SK-N-SH (cell line): ENCODE results near the gene CDS2. TPM values are rescaled to one million over a fixed set of nuclear protein-coding genes. Genes with fewer than 3 reads are reported as not detected.

Source experiments
- CTCF ChIA-PET: fragments of 300-600, 350-600 bp; formaldehyde crosslinking; extraction: SDS; loops from one replicate; lab custom pipeline; 2021; lab: Yijun Ruan, JAX
- POLR2A ChIA-PET: fragments of 350-600 bp; sonication (Branson Sonifier 250); formaldehyde crosslinking; extraction: SDS; loops from one replicate; lab custom pipeline; 2020; ENCODE audit warnings: antibody characterized with exemption, inconsistent platforms; lab: Yijun Ruan, JAX
- DNase-seq: peaks from one replicate; pipeline ENCODE4 v3.0.0; 2012
- H2AFZ ChIP-seq: fragments of 200-600 bp; sonication (generic); 2 replicates; pipeline ENCODE4 v1.8.1; 2016; ENCODE audit warnings: antibody characterized with exemption, mild to moderate bottlenecking, low read depth
- H3F3A ChIP-seq: fragments of 200-600 bp; sonication (generic); replicated peaks from 2 replicates; pipeline ENCODE3; 2016; ENCODE audit warnings: antibody characterized with exemption, mild to moderate bottlenecking; ENCODE audit not compliant: insufficient read depth
- H3K27ac ChIP-seq, 2 experiments: fragments of 200-500 bp in 1 of 2; fragments of 200-600 bp in 1 of 2; sonication (Bioruptor generic) in 1 of 2; sonication (generic), shearing (Covaris generic) in 1 of 2; 2 replicates each; pipeline versions ENCODE4 v1.5.1 to v1.6.1; 2014 to 2016; ENCODE audit warnings: low read depth in 2 of 2, inconsistent platforms in 1 of 2, low read length in 1 of 2, mild to moderate bottlenecking in 1 of 2, mixed read lengths in 1 of 2
- H3K27me3 ChIP-seq: fragments of 200-600 bp; sonication (generic), shearing (Covaris generic); 2 replicates; pipeline ENCODE4 v1.6.1; 2016; ENCODE audit warnings: mixed run types; ENCODE audit not compliant: insufficient read depth
- H3K36me3 ChIP-seq, 2 experiments: fragments of 200-500 bp in 1 of 2; fragments of 200-600 bp in 1 of 2; sonication (Bioruptor generic) in 1 of 2; sonication (generic) in 1 of 2; replicated peaks in 1 of 2; 2 replicates each; pipeline versions ENCODE3 to v1.5.1; 2014 to 2016; ENCODE audit warnings: low read length in 1 of 2, mild to moderate bottlenecking in 1 of 2; ENCODE audit not compliant: insufficient read depth in 2 of 2, control insufficient read depth in 1 of 2
- H3K4me1 ChIP-seq, 2 experiments: fragments of 200-500 bp in 1 of 2; fragments of 200-600 bp in 1 of 2; sonication (Bioruptor generic) in 1 of 2; sonication (generic), shearing (Covaris generic) in 1 of 2; 2 replicates each; pipeline versions ENCODE4 v1.5.1 to v1.6.1; 2014 to 2016; ENCODE audit warnings: low read depth in 1 of 2, low read length in 1 of 2, mixed run types in 1 of 2; ENCODE audit not compliant: insufficient read depth in 2 of 2, control insufficient read depth in 1 of 2
- H3K4me2 ChIP-seq: fragments of 200-600 bp; sonication (generic), shearing (Covaris generic); 2 replicates; pipeline ENCODE4 v1.6.1; 2017; ENCODE audit warnings: mixed run types
- H3K4me3 ChIP-seq, 2 experiments: fragments of 200-500 bp in 1 of 2; fragments of 200-600 bp in 1 of 2; sonication (Bioruptor generic) in 1 of 2; sonication (generic), shearing (Covaris generic) in 1 of 2; 2 replicates each; pipeline versions ENCODE4 v1.5.1 to v1.8.1; 2014 to 2016; ENCODE audit warnings: low read depth in 2 of 2, inconsistent platforms in 1 of 2, low read length in 1 of 2, mild to moderate bottlenecking in 1 of 2, mixed read lengths in 1 of 2, moderate library complexity in 1 of 2
- H3K79me2 ChIP-seq: fragments of 200-600 bp; sonication (generic); 2 replicates; pipeline ENCODE4 v1.8.1; 2017; ENCODE audit warnings: mild to moderate bottlenecking; ENCODE audit not compliant: insufficient read depth
- H3K9ac ChIP-seq: fragments of 200-600 bp; sonication (generic); 2 replicates; pipeline ENCODE4 v1.6.1; 2017; ENCODE audit warnings: mixed run types
- H3K9me2 ChIP-seq: fragments of 200-600 bp; sonication (generic); 2 replicates; pipeline ENCODE4 v1.6.1; 2017; ENCODE audit warnings: mixed run types
- H3K9me3 ChIP-seq: fragments of 200-600 bp; sonication (generic); 2 replicates; pipeline ENCODE4 v1.6.1; 2017; ENCODE audit warnings: mixed run types, mild to moderate bottlenecking, moderate library complexity
- H4K20me1 ChIP-seq: fragments of 200-600 bp; sonication (generic); 2 replicates; pipeline ENCODE4 v1.6.1; 2017; ENCODE audit warnings: mild to moderate bottlenecking, mixed run types; ENCODE audit not compliant: insufficient read depth
- CHD2 ChIP-seq: fragments of 150-350 bp; IDR thresholded peaks from 2 replicates; pipeline ENCODE4 v1.6.1; 2018; ENCODE audit warnings: low read length; ENCODE audit not compliant: partially characterized antibody
- EZH2phosphoT487 ChIP-seq: fragments of 200-600 bp; sonication (generic); IDR thresholded peaks from 2 replicates; pipeline ENCODE4 v1.6.1; 2017; ENCODE audit warnings: low read depth, mixed run types, mild to moderate bottlenecking, antibody characterized with exemption, moderate library complexity, borderline replicate concordance
- FOXJ3 ChIP-seq: sonication (generic); formaldehyde crosslinking; IDR thresholded peaks from 2 replicates; pipeline ENCODE4 v1.5.1; 2020; ENCODE audit warnings: mild to moderate bottlenecking, missing genetic modification reagents
- GABPA ChIP-seq: IDR thresholded peaks from 2 replicates; pipeline ENCODE4 v1.4.0; 2012; ENCODE audit warnings: low read depth, mild to moderate bottlenecking
- MEF2A ChIP-seq: IDR thresholded peaks from 2 replicates; pipeline ENCODE4 v1.4.0; 2012; ENCODE audit warnings: low read depth, borderline replicate concordance
- POLR2AphosphoS5 ChIP-seq: IDR thresholded peaks from 2 replicates; pipeline ENCODE4 v1.6.1; 2012; ENCODE audit warnings: low read depth, low read length
- RAD21 ChIP-seq: IDR thresholded peaks from 2 replicates; pipeline ENCODE4 v1.6.1; 2012; ENCODE audit warnings: mild to moderate bottlenecking, low read length
- RFX5 ChIP-seq: IDR thresholded peaks from 2 replicates; pipeline ENCODE4 v1.6.1; 2012; ENCODE audit warnings: mild to moderate bottlenecking, improper control_type of control experiment, low read length
- TEAD4 ChIP-seq: IDR thresholded peaks from 2 replicates; pipeline ENCODE4 v1.4.0; 2012; ENCODE audit warnings: mild to moderate bottlenecking, borderline replicate concordance; ENCODE audit not compliant: insufficient read depth
- YY1 ChIP-seq: IDR thresholded peaks from 2 replicates; pipeline ENCODE4 v1.4.0; 2012; ENCODE audit warnings: low read depth, mild to moderate bottlenecking
- WGBS: methylation state at CpG from one replicate; pipeline ENCODE4 v1.1.6; 2017; ENCODE audit warnings: low lambda C conversion rate; 5-methylcytosine and 5-hydroxymethylcytosine counted together
- polyA plus RNA-seq, 3 experiments: library from polyadenylated mRNA; depleted of rRNA; stranded (reverse); fragments of >200 nt; gene quantifications; 2 replicates each; pipeline ENCODE4 v1.2.3, GENCODE V29; 2012
- TF ChIP-seq, protein P1 (sequence below): fragments of 200-600 bp; sonication (generic); IDR thresholded peaks from 2 replicates; pipeline ENCODE4 v1.6.1; 2017; ENCODE audit warnings: antibody characterized with exemption, mild to moderate bottlenecking, moderate library complexity
- TF ChIP-seq, protein P2 (sequence below): fragments of 150-350 bp; IDR thresholded peaks from 2 replicates; pipeline ENCODE4 v1.6.1; 2017; ENCODE audit warnings: antibody characterized with exemption, low read length, low read depth, borderline replicate concordance
- TF ChIP-seq, protein P3 (sequence below): IDR thresholded peaks from 2 replicates; pipeline ENCODE4; 2012
- TF ChIP-seq, protein P4 (sequence below): IDR thresholded peaks from 2 replicates; pipeline ENCODE4 v1.6.1; 2012; ENCODE audit warnings: mild to moderate bottlenecking, low read depth, low read length, moderate library complexity
- TF ChIP-seq, protein P5 (sequence below): IDR thresholded peaks from 2 replicates; pipeline ENCODE4 v1.4.0; 2012; ENCODE audit warnings: low read depth, borderline replicate concordance

CDS2 gene
- polyA plus RNA-seq, 1 of the 3 experiments (the other 2 are of a cell fraction) = 13.9 TPM

DNA sequence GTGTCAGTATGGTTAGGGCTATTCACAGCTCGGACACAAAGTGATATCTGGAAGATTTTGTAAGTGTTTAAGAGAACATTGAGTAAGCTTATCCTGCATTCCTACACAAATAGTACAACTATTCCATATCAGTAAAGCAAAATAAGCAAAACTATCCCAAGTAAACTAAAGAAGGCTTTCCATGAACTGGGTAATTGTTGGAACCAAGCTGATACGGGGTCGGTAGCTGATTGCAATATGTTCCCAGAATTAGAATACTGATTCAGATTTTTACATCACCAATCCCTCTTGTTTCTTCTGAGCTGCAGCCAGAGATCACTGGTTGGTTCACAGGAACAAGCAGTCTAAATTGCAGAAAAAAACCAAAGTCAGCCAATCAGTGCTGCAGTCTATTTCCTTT, 54.1 kb downstream of the CDS2 start:
- no peaks in the 10 kb centered on the region for H3K79me2 ChIP-seq
- H3K9me3 ChIP-seq = no peaks in the 10 kb centered on the region
- CTCF ChIA-PET = interaction anchor here (0.8 to 1.3 kb wide), 2 partner anchors 24 to 54 kb away, joined by 4 to 5 read pairs; partner anchors contain the start of gene CDS2
- TF ChIP-seq YY1 (no peak), RAD21 (no peak), GABPA (no peak), POLR2AphosphoS5 (no peak), TEAD4 (no peak), FOXJ3 (CRISPR knock-in tag) (no peak), RFX5 (no peak), CHD2 (no peak), EZH2phosphoT487 (no peak), MEF2A (no peak)
- TF ChIP-seq, protein P1, sequence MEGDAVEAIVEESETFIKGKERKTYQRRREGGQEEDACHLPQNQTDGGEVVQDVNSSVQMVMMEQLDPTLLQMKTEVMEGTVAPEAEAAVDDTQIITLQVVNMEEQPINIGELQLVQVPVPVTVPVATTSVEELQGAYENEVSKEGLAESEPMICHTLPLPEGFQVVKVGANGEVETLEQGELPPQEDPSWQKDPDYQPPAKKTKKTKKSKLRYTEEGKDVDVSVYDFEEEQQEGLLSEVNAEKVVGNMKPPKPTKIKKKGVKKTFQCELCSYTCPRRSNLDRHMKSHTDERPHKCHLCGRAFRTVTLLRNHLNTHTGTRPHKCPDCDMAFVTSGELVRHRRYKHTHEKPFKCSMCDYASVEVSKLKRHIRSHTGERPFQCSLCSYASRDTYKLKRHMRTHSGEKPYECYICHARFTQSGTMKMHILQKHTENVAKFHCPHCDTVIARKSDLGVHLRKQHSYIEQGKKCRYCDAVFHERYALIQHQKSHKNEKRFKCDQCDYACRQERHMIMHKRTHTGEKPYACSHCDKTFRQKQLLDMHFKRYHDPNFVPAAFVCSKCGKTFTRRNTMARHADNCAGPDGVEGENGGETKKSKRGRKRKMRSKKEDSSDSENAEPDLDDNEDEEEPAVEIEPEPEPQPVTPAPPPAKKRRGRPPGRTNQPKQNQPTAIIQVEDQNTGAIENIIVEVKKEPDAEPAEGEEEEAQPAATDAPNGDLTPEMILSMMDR = no peak
- TF ChIP-seq, protein P2, sequence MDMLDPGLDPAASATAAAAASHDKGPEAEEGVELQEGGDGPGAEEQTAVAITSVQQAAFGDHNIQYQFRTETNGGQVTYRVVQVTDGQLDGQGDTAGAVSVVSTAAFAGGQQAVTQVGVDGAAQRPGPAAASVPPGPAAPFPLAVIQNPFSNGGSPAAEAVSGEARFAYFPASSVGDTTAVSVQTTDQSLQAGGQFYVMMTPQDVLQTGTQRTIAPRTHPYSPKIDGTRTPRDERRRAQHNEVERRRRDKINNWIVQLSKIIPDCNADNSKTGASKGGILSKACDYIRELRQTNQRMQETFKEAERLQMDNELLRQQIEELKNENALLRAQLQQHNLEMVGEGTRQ = no peak
- TF ChIP-seq, protein P3, sequence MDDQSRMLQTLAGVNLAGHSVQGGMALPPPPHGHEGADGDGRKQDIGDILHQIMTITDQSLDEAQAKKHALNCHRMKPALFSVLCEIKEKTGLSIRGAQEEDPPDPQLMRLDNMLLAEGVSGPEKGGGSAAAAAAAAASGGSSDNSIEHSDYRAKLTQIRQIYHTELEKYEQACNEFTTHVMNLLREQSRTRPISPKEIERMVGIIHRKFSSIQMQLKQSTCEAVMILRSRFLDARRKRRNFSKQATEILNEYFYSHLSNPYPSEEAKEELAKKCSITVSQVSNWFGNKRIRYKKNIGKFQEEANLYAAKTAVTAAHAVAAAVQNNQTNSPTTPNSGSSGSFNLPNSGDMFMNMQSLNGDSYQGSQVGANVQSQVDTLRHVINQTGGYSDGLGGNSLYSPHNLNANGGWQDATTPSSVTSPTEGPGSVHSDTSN = no peak
- TF ChIP-seq, protein P4, sequence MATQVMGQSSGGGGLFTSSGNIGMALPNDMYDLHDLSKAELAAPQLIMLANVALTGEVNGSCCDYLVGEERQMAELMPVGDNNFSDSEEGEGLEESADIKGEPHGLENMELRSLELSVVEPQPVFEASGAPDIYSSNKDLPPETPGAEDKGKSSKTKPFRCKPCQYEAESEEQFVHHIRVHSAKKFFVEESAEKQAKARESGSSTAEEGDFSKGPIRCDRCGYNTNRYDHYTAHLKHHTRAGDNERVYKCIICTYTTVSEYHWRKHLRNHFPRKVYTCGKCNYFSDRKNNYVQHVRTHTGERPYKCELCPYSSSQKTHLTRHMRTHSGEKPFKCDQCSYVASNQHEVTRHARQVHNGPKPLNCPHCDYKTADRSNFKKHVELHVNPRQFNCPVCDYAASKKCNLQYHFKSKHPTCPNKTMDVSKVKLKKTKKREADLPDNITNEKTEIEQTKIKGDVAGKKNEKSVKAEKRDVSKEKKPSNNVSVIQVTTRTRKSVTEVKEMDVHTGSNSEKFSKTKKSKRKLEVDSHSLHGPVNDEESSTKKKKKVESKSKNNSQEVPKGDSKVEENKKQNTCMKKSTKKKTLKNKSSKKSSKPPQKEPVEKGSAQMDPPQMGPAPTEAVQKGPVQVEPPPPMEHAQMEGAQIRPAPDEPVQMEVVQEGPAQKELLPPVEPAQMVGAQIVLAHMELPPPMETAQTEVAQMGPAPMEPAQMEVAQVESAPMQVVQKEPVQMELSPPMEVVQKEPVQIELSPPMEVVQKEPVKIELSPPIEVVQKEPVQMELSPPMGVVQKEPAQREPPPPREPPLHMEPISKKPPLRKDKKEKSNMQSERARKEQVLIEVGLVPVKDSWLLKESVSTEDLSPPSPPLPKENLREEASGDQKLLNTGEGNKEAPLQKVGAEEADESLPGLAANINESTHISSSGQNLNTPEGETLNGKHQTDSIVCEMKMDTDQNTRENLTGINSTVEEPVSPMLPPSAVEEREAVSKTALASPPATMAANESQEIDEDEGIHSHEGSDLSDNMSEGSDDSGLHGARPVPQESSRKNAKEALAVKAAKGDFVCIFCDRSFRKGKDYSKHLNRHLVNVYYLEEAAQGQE = no peak
- TF ChIP-seq, protein P5, sequence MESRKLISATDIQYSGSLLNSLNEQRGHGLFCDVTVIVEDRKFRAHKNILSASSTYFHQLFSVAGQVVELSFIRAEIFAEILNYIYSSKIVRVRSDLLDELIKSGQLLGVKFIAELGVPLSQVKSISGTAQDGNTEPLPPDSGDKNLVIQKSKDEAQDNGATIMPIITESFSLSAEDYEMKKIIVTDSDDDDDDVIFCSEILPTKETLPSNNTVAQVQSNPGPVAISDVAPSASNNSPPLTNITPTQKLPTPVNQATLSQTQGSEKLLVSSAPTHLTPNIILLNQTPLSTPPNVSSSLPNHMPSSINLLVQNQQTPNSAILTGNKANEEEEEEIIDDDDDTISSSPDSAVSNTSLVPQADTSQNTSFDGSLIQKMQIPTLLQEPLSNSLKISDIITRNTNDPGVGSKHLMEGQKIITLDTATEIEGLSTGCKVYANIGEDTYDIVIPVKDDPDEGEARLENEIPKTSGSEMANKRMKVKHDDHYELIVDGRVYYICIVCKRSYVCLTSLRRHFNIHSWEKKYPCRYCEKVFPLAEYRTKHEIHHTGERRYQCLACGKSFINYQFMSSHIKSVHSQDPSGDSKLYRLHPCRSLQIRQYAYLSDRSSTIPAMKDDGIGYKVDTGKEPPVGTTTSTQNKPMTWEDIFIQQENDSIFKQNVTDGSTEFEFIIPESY = no peak
- TF ChIP-seq, all 33 proteins: peak for 0
- Histone ChIP-seq H4K20me1 (no peaks in the 10 kb centered on the region), H3K27me3 (no peaks in the 10 kb centered on the region), H3K9me2 (no peaks in the 10 kb centered on the region), H3K36me3 (peaks cover 16 to 38% of the 10 kb centered on the region in 2 experiments), H3K4me1 (peaks cover 0 to 6% of the 10 kb centered on the region in 2 experiments; a peak in 1 of 4 replicates), H3K4me3 (no peak overlapping the region), H3K9ac (no peak overlapping the region), H3F3A (no peaks in the 10 kb centered on the region), H3K4me2 (no peak overlapping the region), H2AFZ (no peak overlapping the region), H3K27ac (no peak overlapping the region)
- WGBS = 88% methylated on average over 3 of the region's 3 CpGs
- POLR2A ChIA-PET = no interaction called here
- DNase-seq = no peak
